GM23338 (cell line): ENCODE data around the gene DNAAF8. TPM values are rescaled to one million over a fixed set of nuclear protein-coding genes. Genes with fewer than 3 reads are reported as not detected.

Experiments used
- ATAC-seq: fragments of 200-7000 bp; cut with Tn5 transposase; 3 replicates; pipeline ENCODE4 v1.9.1; 2020
- DNase-seq: peaks from one replicate; pipeline ENCODE4 v3.0.0-alpha.2; 2015; ENCODE audit warnings: low spot score
- H2AFZ ChIP-seq: fragments of 200-600 bp; sonication (generic); 2 replicates; pipeline ENCODE4 v1.8.0; 2016; ENCODE audit warnings: antibody characterized with exemption, mild to moderate bottlenecking, moderate library complexity
- H3F3A ChIP-seq: fragments of 200-600 bp; sonication (generic); replicated peaks from 2 replicates; pipeline ENCODE4 v1.8.0; 2017; ENCODE audit warnings: antibody characterized with exemption, mixed run types, low read depth
- H3K27ac ChIP-seq: fragments of 200-600 bp; sonication (generic); 2 replicates; pipeline ENCODE4 v1.6.1; 2016; ENCODE audit warnings: low read depth
- H3K27me3 ChIP-seq: fragments of 200-600 bp; sonication (generic); 2 replicates; pipeline ENCODE4 v1.8.0; 2016; ENCODE audit warnings: mild to moderate bottlenecking, mixed run types, moderate library complexity; ENCODE audit not compliant: insufficient read depth
- H3K36me3 ChIP-seq: fragments of 200-600 bp; sonication (generic); 2 replicates; pipeline ENCODE4 v1.8.0; 2016; ENCODE audit warnings: mild to moderate bottlenecking; ENCODE audit not compliant: insufficient read depth
- H3K4me1 ChIP-seq: fragments of 200-600 bp; sonication (generic); 2 replicates; pipeline ENCODE4 v1.8.0; 2016; ENCODE audit warnings: mild to moderate bottlenecking, moderate library complexity; ENCODE audit not compliant: insufficient read depth
- H3K4me2 ChIP-seq: fragments of 200-600 bp; sonication (generic); 2 replicates; pipeline ENCODE4 v1.7.1; 2017; ENCODE audit warnings: mixed run types
- H3K4me3 ChIP-seq: fragments of 200-600 bp; sonication (generic); 2 replicates; pipeline ENCODE4 v1.6.1; 2016; ENCODE audit warnings: mixed run types
- H3K79me2 ChIP-seq: fragments of 200-600 bp; sonication (generic); replicated peaks from 2 replicates; pipeline ENCODE4 v1.8.0; 2017; ENCODE audit warnings: mild to moderate bottlenecking; ENCODE audit not compliant: insufficient read depth
- H3K9me2 ChIP-seq: fragments of 200-600 bp; sonication (generic); 2 replicates; pipeline ENCODE4 v1.8.0; 2017; ENCODE audit not compliant: insufficient read depth
- H4K20me1 ChIP-seq: fragments of 200-600 bp; sonication (generic); replicated peaks from 2 replicates; pipeline ENCODE4 v1.8.0; 2017; ENCODE audit warnings: mild to moderate bottlenecking; ENCODE audit not compliant: insufficient read depth
- H3K27ac Mint-ChIP-seq: 2 replicates; pipeline ENCODE4 v1.8.0; 2020; ENCODE audit warnings: inconsistent platforms, mild to moderate bottlenecking, moderate library complexity, mixed read lengths
- H3K27me3 Mint-ChIP-seq: 3 replicates; pipeline ENCODE4 v1.8.0; 2022; ENCODE audit warnings: low read depth, mild to moderate bottlenecking, moderate library complexity, mixed read lengths, inconsistent platforms; ENCODE audit not compliant: insufficient read depth, poor library complexity
- H3K36me3 Mint-ChIP-seq: 3 replicates; pipeline ENCODE4 v1.8.0; 2021; ENCODE audit warnings: low read depth, mild to moderate bottlenecking, inconsistent platforms, moderate library complexity, mixed read lengths
- H3K4me1 Mint-ChIP-seq: 3 replicates; pipeline ENCODE4 v1.8.0; 2020; ENCODE audit warnings: mild to moderate bottlenecking, inconsistent platforms, mixed read lengths
- H3K4me3 Mint-ChIP-seq: 3 replicates; pipeline ENCODE4 v1.8.0; 2021; ENCODE audit warnings: moderate library complexity, mild to moderate bottlenecking, inconsistent platforms, mixed read lengths
- H3K9me3 Mint-ChIP-seq: 3 replicates; pipeline ENCODE4 v1.8.0; 2020; ENCODE audit warnings: moderate library complexity, mild to moderate bottlenecking, inconsistent platforms, mixed read lengths
- CREB1 ChIP-seq: fragments of 250-450 bp; sonication (Bioruptor Pico); IDR thresholded peaks from 2 replicates; pipeline ENCODE4 v1.5.0; 2020; ENCODE audit warnings: low read depth, mild to moderate bottlenecking, moderate library complexity
- ETS1 ChIP-seq: IDR thresholded peaks from 2 replicates; pipeline ENCODE4 v1.6.1; 2016; ENCODE audit warnings: antibody characterized with exemption
- EZH2 ChIP-seq: fragments of 200-600 bp; sonication (generic); IDR thresholded peaks from one replicate; pipeline ENCODE4 v1.8.0; 2017; ENCODE audit warnings: antibody characterized with exemption, mild to moderate bottlenecking, low read depth; ENCODE audit not compliant: unreplicated experiment
- EZH2phosphoT487 ChIP-seq: fragments of 200-600 bp; sonication (generic); IDR thresholded peaks from one replicate; pipeline ENCODE4 v1.8.1; 2018; ENCODE audit warnings: antibody characterized with exemption; ENCODE audit not compliant: unreplicated experiment
- JUNB ChIP-seq: IDR thresholded peaks from one replicate; pipeline ENCODE4 v1.6.1; 2016; ENCODE audit warnings: antibody characterized with exemption; ENCODE audit not compliant: unreplicated experiment
- NANOG ChIP-seq: IDR thresholded peaks from 2 replicates; pipeline ENCODE4 v1.6.1; 2016; ENCODE audit warnings: antibody characterized with exemption, borderline replicate concordance
- STAT1 ChIP-seq: IDR thresholded peaks from one replicate; pipeline ENCODE4 v1.6.1; 2016; ENCODE audit warnings: antibody characterized with exemption; ENCODE audit not compliant: unreplicated experiment
- ZNF114 ChIP-seq: fragments of 250-450 bp; sonication (Bioruptor Pico); IDR thresholded peaks from 2 replicates; pipeline ENCODE4 v1.5.0; 2020; ENCODE audit warnings: mild to moderate bottlenecking, moderate library complexity
- ZNF462 ChIP-seq: fragments of 250-450 bp; sonication (Bioruptor Pico); IDR thresholded peaks from 2 replicates; pipeline ENCODE4 v1.5.0; 2020; ENCODE audit warnings: mild to moderate bottlenecking, moderate library complexity
- polyA plus RNA-seq: library from polyadenylated mRNA; unstranded; fragments of >200 nt; fragmentation: Nextera tagmentation; extraction: Ambion mirVana; gene quantifications from 2 replicates; pipeline ENCODE4 v1.2.1, GENCODE V29; 2016
- total RNA-seq: library from RNA; depleted of rRNA; stranded (reverse); fragments of >200 nt; shearing (Covaris generic); gene quantifications from 2 replicates; pipeline ENCODE4 v1.2.3, GENCODE V29; 2014

Gene DNAAF8
- total and polyA plus RNA-seq, 2 experiments from 2014 or later: 0.34 to 1.3 TPM

- H3K27me3 Mint-ChIP-seq: peaks cover 11% of the 10 kb centered on the region
- Histone ChIP-seq H3K4me1 (no peaks in the 10 kb centered on the region), H3K36me3 (no peaks in the 10 kb centered on the region), H3K79me2 (no peaks in the 10 kb centered on the region), H3K27ac (no peak overlapping the region), H2AFZ (no peak overlapping the region), H3K4me3 (no peak overlapping the region), H3K4me2 (no peak overlapping the region), H3K9me2 (no peaks in the 10 kb centered on the region), H4K20me1 (no peaks in the 10 kb centered on the region), H3K27me3 (no peaks in the 10 kb centered on the region), H3F3A (no peaks in the 10 kb centered on the region)
- DNase-seq (no peak), ATAC-seq (no peak)
- no peak overlapping the region for H3K27ac Mint-ChIP-seq
- no peaks in the 10 kb centered on the region for H3K4me1 Mint-ChIP-seq
- H3K9me3 Mint-ChIP-seq: no peaks in the 10 kb centered on the region
- TF ChIP-seq EZH2phosphoT487: no peak
- H3K36me3 Mint-ChIP-seq: peaks cover 13% of the 10 kb centered on the region; the same call in 2 of the 3 replicates
- no peak overlapping the region for H3K4me3 Mint-ChIP-seq
These were observed 49.0 kb upstream of the DNAAF8 start for GRCh38 chr16:4685292-4685691.

GRCh38 chr16:4685776-4686496, 48.4 kb upstream of the DNAAF8 start:
- TF ChIP-seq ZNF114 (CRISPR knock-in tag) (no peak), ZNF462 (no peak), STAT1 (no peak), JUNB (no peak), EZH2phosphoT487 (no peak), EZH2 (no peak), CREB1 (no peak), NANOG (no peak), ETS1 (no peak)
- Histone ChIP-seq H3K9me2 (no peaks in the 10 kb centered on the region), H4K20me1 (no peaks in the 10 kb centered on the region), H3K4me1 (no peaks in the 10 kb centered on the region), H2AFZ (no peak overlapping the region), H3K4me3 (no peak overlapping the region), H3K36me3 (no peaks in the 10 kb centered on the region), H3K4me2 (no peak overlapping the region), H3K27ac (no peak overlapping the region), H3F3A (no peaks in the 10 kb centered on the region), H3K27me3 (no peaks in the 10 kb centered on the region), H3K79me2 (no peaks in the 10 kb centered on the region)
- DNase-seq (no peak), ATAC-seq (no peak)
- no peaks in the 10 kb centered on the region; the same call in 2 of the 3 replicates for H3K9me3 Mint-ChIP-seq
- no peak overlapping the region for H3K4me3 Mint-ChIP-seq
- peaks cover 9% of the 10 kb centered on the region for H3K27me3 Mint-ChIP-seq
- H3K4me1 Mint-ChIP-seq: no peaks in the 10 kb centered on the region
- peaks cover 13% of the 10 kb centered on the region; the same call in 2 of the 3 replicates for H3K36me3 Mint-ChIP-seq
- H3K27ac Mint-ChIP-seq: no peak overlapping the region
